NCI-H446 (cell line): ENCODE results near the gene KLHL10.
"Not testable (repeated sequence)": the region's sequence is repeated elsewhere in the genome, so short reads cannot be mapped to it uniquely, and the experiment has no call there.

Experiments
- DNase-seq, 2 experiments: peaks; one replicate each; lab custom pipeline; 2025; lab: John Stamatoyannopoulos, UW

Gene KLHL10

DNA sequence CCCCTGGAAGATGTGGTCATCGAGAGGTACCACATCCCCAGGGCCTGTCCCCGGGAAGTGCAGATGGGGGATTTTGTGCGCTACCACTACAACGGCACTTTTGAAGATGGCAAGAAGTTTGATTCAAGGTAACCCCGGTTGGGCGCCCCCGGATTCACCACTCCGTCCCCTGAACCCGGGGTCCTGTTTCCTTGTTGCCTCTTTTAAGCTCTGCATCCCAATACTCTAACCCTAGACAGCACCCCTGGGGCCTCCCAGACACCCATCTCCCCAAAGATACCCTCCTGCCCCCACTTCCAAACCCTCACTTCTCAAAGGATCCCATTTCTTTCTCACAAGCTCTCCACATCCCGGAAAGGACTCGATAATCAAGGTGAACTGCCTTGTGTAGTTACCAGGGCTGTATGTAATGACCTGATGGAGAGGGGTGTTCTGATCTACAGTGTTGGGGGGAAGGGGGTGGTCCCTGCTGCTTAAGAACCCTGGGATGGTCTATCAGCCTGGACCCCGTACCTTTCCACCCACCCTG lies 24.4 kb upstream of the KLHL10 start:
- no peak for DNase-seq

DNA sequence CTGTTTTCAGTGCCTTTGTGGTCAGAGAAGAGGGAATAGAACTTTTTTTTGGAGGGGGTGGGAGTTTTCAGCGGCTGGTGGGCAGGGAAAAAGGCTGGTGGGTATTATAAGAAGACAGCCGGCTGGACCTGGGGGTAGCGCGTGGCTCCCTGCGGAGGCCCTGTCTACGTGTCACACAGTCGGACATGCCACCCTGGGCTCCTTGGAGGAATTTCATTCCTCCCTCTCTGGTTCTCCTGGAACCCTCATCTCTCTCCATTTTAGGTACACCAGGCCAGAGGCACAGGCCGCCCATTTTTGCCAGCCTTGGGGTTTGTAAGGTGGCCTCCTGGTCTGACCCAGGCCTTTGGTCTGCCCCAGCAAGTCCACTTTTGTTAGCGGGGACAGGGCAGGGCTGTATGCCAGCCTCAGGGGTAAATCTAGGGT lies 23.9 kb upstream of the KLHL10 start:
- DNase-seq = no peak

DNA sequence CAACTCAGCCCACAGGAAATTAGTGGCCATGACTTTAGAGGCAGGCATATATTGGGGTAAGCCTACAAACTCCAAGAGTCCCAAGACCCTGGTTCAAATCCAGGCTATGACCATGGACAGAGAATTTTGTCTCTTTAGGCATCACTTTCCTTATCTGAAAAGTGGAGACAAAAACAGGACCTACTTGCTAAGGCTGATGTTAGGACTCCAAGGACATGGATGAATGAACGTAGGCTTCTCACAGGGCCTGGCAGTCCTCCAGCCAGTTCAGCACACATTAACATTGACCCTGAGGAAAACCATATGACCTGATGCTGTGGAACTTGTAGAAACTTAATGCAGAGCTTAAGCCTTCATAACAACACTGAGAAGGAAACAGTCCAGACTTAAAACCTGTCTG lies 23.4 kb upstream of the KLHL10 start:
- no peak for DNase-seq

DNA sequence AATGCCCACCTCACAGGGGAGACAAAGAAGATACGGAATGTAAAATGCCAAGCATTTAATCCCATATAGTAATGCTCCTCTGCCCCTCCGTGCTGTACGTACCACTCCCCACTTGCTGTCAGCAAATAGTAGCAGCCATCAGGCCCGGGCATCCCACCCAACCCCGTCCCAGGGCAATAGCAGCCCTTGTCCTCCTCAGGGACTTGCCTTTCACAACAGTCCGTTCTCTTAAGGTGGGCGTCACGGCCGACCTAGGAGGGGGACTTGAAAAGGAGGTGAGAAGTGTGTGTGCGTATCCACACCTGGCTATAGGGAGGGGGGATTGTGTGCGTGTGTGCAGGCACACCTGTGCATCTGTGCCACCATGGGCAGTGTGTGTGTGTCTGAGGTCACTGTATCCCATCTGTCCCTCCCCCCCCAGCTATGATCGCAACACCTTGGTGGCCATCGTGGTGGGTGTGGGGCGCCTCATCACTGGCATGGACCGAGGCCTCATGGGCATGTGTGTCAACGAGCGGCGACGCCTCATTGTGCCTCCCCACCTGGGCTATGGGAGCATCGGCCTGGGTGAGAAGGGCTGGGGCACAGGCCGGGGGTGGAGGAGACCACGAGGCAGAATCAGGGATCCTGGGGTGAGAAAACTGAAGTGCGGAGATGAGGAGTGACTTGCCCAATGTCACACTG lies 20.8 kb upstream of the KLHL10 start:
- no peak for DNase-seq

DNA sequence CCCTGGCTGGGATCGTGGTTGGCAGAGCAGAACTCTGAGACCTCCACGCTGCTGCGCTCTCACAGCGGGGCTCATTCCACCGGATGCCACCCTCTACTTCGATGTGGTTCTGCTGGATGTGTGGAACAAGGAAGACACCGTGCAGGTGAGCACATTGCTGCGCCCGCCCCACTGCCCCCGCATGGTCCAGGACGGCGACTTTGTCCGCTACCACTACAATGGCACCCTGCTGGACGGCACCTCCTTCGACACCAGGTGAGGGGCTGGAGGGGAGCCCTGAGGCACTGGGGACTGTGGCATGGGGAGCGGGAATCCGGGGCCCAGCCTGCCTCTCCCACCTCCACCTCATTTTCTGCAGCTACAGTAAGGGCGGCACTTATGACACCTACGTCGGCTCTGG lies 19.6 kb upstream of the KLHL10 start:
- no peak for DNase-seq

DNA sequence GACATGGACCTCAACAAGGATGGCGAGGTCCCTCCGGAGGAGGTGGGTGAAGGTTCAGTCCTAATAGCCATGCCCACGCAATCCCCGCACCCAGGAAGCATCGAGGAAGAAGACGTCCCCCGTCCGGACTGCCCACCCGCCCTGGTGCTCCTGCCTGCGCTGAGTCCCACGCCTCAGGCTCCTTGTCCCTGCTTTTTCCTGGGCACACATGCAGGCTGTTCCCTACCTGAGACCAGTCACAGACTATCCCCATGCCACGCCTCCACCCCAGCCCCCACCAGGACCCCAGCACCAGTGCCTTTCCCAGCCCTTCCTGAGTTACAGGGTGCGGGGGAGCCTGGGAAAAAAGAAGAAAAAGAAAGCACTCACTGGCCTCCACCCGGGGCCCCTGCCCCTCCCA lies 15.8 kb upstream of the KLHL10 start:
- no peak for DNase-seq

DNA sequence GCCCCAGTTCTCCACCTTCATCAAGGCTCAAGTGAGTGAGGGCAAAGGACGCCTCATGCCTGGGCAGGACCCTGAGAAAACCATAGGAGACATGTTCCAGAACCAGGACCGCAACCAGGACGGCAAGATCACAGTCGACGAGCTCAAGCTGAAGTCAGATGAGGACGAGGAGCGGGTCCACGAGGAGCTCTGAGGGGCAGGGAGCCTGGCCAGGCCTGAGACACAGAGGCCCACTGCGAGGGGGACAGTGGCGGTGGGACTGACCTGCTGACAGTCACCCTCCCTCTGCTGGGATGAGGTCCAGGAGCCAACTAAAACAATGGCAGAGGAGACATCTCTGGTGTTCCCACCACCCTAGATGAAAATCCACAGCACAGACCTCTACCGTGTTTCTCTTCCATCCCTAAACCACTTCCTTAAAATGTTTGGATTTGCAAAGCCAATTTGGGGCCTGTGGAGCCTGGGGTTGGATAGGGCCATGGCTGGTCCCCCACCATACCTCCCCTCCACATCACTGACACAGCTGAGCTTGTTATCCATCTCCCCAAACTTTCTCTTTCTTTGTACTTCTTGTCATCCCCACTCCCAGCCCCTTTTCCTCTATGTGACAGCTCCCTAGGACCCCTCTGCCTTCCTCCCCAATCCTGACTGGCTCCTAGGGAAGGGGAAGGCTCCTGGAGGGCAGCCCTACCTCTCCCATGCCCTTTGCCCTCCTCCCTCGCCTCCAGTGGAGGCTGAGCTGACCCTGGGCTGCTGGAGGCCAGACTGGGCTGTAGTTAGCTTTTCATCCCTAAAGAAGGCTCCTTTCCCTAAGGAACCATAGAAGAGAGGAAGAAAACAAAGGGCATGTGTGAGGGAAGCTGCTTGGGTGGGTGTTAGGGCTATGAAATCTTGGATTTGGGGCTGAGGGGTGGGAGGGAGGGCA lies 15.1 kb upstream of the KLHL10 start:
- no peak for DNase-seq

DNA sequence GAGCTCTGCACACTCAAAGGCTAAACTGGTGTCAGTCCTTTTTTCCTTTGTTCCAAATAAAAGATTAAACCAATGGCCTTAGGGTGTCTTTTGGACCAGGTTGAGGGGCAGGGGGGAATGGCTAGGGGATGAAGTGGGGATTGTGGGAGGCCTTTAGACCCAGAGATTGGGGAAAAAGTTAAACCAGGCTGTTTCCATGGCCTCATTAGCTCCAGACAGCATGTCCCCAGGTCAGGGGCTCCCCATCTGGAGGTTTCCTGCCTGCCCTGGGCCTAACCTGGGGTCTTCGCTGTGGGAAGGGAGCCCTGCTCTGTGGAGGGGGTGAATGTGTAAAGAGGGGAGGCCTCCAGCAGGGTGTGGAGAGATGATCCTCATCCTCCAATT lies 14.5 kb upstream of the KLHL10 start:
- no peak for DNase-seq

DNA sequence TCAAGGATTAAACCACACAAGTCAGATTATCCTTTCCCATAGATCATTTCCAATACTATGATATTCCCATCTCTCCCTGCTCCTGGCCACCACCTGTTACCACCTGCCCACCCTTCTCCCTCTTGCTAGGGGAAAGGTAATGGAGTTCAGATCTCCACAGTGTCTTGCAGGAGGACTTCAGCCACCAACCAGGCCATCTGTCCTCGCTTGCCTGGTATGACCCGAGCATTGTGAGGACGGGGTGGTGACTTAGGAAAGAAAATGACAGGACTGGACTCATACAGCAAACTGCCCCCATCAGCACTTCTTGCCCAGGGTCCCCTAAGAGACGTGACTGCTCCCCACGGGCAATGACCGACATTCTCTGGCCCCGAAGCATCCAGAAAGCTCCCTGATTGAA lies 14.0 kb upstream of the KLHL10 start:
- no peak for DNase-seq

DNA sequence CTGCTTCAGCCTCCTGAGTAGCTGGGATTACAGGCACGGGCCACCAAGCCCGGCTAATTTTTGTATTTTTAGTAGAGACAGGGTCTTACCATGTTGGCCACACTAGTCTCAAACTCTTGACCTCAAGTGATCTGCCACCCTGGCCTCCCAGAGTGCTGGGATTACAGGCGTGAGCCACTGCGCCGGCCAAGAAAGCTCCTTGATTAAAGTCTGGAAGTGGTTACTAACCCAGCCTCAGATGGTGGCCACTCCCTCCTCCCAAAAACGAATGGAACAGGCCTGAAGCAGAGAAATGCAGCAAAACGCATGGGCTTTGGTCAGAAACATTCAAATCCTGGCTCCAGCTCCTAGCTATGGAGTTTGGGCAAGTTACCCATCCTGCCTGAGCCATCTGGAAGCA lies 13.5 kb upstream of the KLHL10 start:
- no peak for DNase-seq

DNA sequence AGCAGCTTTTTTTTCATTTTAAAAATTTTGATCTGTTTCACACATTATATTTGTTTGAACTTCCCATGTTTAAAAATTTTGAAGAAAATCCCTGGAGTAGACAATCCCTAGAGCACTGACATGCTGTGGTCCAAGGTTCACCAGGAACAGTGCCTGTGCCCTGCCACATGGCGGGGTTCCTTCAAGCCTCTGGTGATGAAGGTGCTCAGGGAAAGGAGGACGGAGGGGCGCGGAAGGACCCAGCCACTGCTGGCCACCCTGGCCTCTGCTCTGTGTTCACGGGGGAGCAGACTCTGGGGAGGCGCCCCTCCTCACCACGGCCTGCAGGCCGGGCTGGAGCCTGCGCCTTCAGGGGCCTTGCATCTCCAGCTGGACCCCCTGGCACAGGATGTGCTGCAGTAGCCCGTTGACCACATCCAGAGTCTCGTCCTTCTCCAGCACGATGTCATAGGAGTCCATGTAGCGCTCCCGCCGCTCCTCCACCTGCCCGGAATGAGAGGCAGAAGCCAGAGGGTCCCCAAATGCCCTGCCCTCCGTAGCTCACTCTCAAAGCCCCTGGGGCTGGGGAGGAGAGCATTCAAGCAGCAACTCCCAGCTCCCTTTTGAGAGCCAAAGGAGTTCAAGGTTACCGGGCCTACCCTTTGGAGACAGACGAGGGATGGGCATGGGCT lies 12.3 kb upstream of the KLHL10 start:
- DNase-seq = no peak

DNA sequence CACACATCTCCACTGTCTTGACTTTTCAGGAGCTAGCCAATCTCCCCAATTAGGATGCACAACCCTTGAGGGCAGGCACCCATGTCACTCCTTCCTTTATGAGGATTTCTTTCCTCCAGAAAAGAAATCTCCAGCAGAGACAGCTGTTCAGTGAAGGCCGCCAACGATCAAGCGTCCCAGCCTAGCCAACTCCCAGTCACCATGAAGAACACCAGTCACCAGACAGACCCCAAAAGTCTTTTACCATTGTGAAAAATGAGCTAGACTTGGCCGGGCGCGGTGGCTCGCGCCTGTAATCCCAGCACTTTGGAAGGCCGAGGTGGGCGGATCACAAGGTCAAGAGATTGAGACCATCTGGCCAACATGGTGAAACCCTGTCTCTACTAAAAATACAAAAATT lies 7.7 kb upstream of the KLHL10 start:
- not testable (repeated sequence) for DNase-seq

DNA sequence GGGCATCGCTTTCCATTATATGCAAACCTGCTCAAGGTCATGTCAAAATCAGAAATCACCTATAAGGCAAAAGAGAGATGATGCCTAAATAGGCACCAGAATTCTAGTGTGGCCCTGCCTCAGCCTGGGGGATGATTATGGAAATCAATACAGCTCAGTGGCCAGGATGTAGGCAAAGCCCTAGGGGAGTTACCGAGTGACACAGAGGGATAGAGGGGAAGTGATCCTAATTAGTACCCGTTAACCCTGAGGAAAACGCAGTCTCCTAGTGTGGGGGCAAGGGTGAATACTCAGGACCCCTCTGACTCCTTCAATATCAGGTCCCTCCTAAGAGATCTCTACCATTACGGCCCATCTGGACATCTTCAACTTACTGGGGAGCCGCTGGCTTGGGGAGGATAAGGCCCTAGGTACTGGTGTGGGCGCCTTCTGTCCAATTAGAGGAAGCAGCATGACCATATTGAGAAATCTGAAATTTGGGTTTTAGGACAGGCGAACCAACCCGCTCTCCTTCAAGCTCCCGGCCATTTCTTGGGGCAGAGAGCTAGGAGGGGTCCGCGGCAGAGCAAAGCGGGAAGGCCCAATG lies 2.3 kb upstream of the KLHL10 start:
- no peak for DNase-seq

DNA sequence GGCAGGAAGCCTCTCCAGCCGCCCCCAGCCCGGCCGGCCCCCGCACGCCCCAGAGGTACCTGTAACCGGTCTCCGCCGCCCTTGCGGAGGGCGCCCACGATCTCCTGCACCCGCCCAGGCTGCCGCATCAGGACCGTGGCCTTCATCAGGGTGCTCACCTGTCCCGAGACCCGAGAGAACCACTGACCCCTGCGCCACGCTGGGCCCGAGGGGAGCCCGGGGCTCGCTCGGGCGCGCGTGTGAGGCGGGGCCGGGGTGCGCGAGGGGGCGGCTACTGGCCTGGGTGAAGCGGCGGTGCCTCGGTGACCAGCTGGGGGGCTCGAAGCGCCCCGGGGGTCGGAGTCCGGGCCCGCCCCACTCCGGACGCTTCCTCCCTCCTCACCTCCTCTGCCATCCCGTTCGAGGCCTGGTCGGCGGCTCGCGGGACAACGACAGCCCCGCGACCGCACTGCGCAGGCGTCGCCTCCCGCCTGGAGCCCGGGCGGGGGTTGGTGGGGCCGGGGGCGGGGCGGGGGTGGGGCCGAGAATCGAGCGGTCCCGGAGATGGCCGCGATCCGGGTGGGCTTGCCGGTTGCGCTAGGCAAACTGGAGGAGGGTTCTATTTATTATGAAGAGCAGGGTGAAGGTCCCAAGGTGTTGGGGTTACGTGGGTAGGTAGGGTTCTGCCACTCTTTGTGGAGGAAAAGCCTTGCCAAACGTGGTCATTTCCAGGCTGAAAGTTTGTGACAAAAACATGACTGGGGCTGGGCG lies 1.6 kb upstream of the KLHL10 start, which contains the start of gene NT5C3B:
Gene NT5C3B, minus strand, starts transcription at position 433 of the 750 bp plus-strand sequence. Its CDS starts 39 bp downstream, at position 394.
- DNase-seq = peak; percentile 25 to 80

DNA sequence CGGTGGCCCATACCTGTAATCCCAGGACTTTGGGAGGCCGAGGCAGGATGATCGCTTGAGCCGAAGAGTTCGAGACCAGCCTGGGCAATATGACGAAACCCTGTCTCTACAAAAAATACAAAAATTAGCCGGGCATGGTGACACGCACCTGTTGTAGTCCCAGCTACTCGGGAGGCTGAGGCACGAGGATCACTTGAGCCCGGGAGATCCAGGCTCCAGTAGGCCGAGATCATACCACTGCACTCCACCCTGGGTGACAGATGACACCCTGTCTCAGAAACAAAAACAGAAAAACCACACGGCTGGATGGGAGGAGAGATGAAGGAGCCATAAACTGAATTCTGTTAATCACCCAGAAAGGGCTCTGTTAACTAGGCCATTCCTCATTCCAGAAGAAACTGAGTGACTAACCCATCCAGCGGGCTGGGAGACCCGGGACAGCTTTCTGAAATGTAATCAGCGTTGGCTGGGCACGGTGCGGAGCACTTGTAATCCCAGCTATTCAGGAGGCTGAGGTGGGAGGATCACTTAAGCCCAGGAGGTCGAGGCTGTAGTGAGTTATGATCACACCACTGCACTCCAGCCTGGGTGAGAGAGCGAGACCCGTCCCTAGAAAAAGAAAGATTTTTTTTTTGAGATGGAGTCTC lies 952 bp upstream of the KLHL10 start:
- no peak for DNase-seq

DNA sequence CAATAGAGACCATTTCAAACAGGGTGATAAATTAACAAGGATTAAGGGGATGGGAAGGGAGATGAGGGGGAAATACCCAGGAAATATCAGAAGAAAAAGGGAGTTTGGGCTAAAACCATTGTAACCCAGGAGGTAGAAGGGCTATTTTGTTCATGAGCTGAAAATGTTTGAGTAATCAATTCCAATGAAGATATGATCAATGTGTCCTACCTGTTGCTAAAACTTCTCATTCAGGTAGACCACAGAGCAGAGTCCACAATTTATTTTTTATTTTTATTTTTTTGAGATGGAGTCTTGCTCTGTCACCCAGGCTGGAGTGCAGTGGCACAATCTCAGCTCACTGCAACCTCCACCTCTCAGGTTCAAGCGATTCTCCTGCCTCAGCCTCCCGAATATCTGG lies 1.8 kb downstream of the KLHL10 start:
- DNase-seq = not testable (repeated sequence)

DNA sequence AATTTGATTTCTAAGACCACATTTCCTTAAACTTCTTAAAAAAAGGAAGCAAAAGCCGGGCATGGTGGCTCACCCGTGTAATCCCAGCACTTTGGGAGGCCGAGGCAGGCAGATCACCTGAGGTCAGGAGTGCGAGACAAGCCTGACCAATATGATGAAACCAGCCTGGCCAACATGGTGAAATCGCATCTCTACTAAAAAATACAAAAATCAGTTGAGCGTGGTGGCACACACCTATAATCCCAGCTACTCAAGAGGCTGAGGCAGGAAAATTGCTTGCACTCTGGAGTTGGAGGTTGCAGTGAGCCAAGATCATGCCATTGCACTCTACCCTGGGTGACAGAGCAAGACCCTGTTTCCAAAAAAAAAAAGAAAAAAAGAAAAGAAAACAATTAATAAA lies 3.2 kb downstream of the KLHL10 start:
- not testable (repeated sequence) for DNase-seq

DNA sequence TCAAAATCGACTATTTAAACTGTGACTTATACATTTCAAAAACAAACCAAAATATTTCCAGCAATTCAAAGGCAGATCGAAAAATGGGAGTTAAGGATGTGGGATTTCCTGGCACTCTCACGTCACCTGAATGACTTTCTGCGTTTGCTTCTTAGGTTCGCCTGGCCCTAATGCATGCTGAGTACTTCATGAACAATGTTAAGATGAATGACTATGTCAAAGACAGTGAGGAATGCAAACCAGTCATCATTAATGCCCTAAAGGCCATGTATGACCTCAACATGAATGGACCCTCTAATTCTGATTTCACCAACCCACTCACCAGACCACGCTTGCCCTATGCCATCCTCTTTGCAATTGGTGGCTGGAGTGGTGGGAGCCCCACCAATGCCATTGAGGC lies 7.3 kb downstream of the KLHL10 start:
- no peak for DNase-seq

DNA sequence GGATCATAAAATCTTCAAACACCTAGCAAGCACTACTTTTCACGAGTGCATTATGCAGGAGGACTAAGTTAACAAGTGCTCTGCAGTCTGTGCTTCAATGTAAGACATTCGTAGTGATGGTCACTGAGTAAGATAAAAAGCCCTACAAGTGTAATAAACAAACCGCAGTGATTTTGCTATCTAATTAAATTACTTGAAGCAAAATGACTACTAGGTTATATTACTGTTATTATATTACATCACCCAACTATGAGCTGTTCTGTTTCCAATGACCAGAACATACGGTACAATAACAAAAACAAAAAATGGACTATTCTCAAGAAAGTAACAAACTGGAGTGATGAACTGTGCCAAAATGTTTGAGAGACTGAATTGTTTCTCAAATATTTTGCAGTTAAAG lies 11.2 kb downstream of the KLHL10 start:
- DNase-seq = no peak

DNA sequence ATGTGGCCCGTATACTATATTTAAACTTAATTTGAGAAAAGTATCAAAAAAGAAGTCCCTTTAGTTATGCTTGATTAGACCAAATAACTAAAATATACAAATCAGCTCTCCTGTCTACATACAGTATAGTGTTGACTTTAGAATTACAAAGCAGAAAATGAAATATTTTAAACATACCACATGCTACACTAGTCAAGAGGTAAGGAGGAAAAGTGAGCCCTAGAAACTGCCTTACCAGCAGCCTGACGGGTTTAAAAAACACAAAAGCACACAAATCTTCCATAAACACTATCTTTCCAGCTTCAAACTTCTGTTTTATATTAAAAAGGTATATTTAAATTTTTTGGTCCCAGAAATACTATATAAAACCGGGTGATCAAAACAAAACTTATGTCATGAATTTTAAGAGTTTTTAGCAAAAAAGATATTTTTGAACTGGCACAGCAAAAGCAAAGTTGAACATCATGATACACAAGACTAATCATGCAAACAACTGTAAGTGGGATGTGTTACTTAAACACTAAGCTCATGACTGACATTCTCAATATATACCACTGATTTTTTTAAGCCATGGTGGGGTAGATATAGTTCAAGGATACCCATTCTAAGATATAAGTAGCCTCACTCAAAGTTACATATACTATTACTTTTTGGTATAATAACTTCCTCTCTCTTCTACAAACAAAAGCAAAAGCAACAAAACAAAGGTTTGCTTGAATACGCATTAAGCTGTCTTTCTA lies 11.8 kb downstream of the KLHL10 start:
- no peak for DNase-seq
